ENCODE measurements around the gene LRRC3. TPM values are rescaled to one million over a fixed set of nuclear protein-coding genes. Genes with fewer than 3 reads are reported as not detected.

LRRC3 gene
- total and polyA plus RNA-seq, 2 experiments from 2014 or later: 4.1 to 9.5 TPM

DNA sequence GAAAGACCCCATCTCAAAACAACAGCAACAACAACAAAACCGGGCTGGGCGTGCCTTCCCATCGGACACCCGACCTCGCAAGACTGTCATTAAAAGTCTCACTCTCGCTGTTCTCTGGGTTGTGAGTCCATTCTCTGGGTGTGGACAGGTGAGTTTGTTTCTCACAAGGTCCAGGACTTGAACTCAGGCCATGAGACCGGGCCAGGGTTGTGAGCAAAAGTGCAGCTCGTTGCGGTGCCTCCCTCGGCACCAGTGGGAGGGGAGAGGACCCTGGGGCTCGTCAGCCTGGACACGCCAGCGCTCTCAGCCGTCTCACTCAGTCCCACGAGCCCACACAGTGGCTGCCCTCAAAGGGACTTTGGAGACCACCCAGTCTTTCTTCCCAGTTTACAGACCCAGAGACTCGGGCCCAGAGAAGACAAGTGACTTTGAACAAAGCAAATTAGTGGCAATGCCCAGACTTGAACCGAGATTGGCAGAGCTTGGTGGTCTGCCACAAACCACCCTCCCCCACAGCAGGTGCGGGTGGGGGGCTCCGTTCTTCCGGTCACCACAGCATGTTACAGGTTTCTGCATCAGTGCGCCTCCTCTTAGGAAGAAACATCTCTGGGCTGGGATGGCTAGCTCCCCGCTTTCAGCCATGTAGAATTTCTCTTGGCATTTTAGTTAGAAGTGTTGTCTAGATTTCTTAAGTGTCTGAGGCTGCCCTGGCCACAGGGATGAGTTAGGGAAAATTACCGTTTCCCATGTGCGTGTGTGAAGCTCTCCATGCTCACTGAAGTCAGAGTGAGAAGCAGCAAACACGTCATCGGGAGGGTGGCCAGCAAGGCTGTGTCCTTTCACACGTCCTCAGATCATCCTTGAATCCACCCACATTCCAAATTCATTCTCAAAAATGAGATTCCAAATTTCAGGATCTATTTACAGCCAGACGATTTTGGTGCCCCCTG lies 28.3 kb downstream of the LRRC3 start:
- Histone ChIP-seq H3K27ac (no peak overlapping the region), H3K4me3 (no peak overlapping the region), H3K9me3 (ENCODE audit: low read depth) (no peaks in the 10 kb centered on the region), H3K4me1 (ENCODE audit: low read depth) (peaks cover 20% of the 10 kb centered on the region), H3K36me3 (no peaks in the 10 kb centered on the region), H3K27me3 (no peaks in the 10 kb centered on the region)
- no peak for DNase-seq (ENCODE audit: low read depth in 1 of 2, low spot score in 1 of 2)
- TF ChIP-seq, protein P1, sequence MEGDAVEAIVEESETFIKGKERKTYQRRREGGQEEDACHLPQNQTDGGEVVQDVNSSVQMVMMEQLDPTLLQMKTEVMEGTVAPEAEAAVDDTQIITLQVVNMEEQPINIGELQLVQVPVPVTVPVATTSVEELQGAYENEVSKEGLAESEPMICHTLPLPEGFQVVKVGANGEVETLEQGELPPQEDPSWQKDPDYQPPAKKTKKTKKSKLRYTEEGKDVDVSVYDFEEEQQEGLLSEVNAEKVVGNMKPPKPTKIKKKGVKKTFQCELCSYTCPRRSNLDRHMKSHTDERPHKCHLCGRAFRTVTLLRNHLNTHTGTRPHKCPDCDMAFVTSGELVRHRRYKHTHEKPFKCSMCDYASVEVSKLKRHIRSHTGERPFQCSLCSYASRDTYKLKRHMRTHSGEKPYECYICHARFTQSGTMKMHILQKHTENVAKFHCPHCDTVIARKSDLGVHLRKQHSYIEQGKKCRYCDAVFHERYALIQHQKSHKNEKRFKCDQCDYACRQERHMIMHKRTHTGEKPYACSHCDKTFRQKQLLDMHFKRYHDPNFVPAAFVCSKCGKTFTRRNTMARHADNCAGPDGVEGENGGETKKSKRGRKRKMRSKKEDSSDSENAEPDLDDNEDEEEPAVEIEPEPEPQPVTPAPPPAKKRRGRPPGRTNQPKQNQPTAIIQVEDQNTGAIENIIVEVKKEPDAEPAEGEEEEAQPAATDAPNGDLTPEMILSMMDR (IDR thresholded peaks at IDR 0.05; ENCODE audit: low read depth, low read length): no peak

DNA sequence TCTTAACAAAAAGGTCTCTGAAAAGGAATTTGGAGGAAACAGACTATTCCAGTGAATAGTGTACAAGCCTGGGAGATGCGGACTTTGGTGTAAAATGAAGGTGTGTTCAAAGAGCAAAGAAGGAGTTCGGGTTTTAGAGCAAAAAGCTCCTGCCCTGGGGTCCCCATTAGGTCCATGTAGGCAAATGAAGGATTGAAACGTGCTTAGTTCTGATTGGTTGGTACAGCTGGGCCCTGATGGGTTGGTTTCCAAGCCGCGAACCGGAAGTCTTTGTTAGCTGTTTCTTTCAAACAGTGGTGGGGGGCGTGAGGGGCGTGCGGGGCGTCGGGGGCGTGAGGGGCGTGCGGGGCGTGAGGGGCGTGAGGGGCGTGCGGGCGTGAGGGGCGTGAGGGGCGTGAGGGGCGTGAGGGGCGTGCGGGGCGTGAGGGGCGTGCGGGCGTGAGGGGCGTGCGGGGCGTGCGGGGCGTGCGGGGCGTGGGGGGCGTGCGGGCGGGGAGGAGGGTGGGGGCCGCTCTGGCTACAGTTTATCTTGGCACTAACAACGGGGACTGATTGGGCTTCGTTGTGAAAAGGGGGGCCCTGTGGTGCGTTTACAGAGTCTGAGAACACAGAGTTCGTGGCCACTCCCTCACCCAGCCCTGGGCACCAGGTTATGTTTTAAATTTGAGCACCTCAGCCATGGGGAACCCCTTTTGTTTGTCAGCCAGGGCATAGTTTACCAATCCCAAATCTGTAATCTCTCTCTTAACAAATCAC lies 29.4 kb downstream of the LRRC3 start:
- peaks cover 20% of the 10 kb centered on the region for H3K4me1 ChIP-seq (ENCODE audit: low read depth)
- TF ChIP-seq, protein P1 (IDR thresholded peaks at IDR 0.05; ENCODE audit: low read depth, low read length): no peak
- no peak overlapping the region for H3K4me3 ChIP-seq
- no peak for DNase-seq (ENCODE audit: low read depth in 1 of 2, low spot score in 1 of 2)
- no peaks in the 10 kb centered on the region for H3K36me3 ChIP-seq
- no peaks in the 10 kb centered on the region for H3K27me3 ChIP-seq
- H3K9me3 ChIP-seq (ENCODE audit: low read depth): no peaks in the 10 kb centered on the region
- H3K27ac ChIP-seq: no peak overlapping the region

DNA sequence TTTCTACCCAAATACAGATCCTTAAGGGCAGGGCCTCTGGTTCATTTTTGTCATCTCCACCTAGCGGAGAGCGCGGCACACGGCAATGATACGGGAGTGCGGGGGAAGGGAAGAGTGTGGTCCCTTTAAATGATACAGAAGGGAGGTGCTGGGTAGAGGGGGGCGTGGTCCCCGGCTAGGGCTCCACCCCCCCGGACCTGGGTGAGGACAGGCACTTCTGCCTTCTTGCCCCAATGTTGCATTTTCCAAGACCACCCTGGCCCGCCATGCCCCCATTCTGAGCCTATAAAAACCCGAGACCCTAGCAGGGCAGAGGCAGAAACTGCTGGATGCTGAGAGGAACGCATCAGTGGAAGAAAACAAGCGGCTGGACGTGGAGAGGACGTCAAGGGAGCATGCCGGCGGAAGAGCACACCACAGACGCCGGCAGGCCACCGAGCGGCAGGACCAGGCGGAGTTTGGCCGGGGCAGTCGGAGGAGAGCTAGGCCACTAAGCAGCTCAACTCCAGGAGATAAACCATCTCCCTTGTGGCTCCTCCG lies 30.0 kb downstream of the LRRC3 start:
- TF ChIP-seq, protein P1 (IDR thresholded peaks at IDR 0.05; ENCODE audit: low read depth, low read length): no peak
- H3K4me3 ChIP-seq: peak overlapping the region; percentile 29
- no peaks in the 10 kb centered on the region for H3K36me3 ChIP-seq
- peaks cover 19% of the 10 kb centered on the region for H3K4me1 ChIP-seq (ENCODE audit: low read depth)
- peak overlapping the region; percentile 36 for H3K27ac ChIP-seq
- H3K9me3 ChIP-seq (ENCODE audit: low read depth): no peaks in the 10 kb centered on the region
- H3K27me3 ChIP-seq: no peaks in the 10 kb centered on the region
- DNase-seq (ENCODE audit: low read depth in 1 of 2, low spot score in 1 of 2): peak in 1 of 2 donors; percentile 74

DNA sequence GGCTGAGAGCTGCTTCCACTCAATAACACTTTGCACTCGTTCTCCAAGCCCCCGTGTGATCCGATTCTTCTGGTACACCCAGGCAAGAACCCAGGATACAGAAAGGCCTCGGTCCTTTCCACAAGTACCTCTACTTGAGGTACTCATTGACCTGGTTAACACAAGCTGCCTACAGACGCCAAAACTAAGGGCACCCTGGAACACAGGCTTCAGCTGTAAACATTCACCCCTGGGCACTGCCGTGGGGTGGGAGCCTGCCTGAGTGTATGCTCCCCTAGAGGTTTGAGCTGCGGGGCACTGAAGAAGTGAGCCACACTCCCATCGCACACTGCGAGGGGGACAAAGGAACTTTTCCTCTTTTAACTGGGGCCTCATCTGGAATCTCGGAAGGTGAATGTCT lies 30.5 kb downstream of the LRRC3 start:
- no peaks in the 10 kb centered on the region for H3K36me3 ChIP-seq
- no peak for DNase-seq (ENCODE audit: low read depth in 1 of 2, low spot score in 1 of 2)
- H3K4me3 ChIP-seq: peak overlapping the region; percentile 29
- peak overlapping the region; percentile 36 for H3K27ac ChIP-seq
- H3K9me3 ChIP-seq (ENCODE audit: low read depth): no peaks in the 10 kb centered on the region
- TF ChIP-seq, protein P1 (IDR thresholded peaks at IDR 0.05; ENCODE audit: low read depth, low read length): no peak
- H3K27me3 ChIP-seq: no peaks in the 10 kb centered on the region
- peaks cover 14% of the 10 kb centered on the region for H3K4me1 ChIP-seq (ENCODE audit: low read depth)

DNA sequence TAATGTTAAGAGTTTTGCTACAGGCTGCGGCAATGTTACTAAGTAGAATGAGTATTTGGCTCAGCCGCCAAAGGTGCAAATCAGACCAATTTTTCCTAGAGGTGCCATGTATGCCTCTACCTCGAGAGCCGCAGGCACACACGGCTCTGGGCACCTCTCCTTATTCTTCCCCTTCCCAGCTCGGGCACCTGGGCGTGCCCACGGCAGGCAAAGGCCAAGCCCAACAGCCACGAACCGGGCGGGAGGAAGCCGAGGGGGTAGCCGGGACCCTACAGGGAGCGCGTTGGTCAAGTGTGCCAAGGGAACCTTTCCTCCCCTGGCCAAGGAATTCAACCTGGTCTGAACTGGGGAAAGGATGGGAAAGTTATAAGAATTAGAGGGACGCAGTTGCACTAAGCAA lies 31.0 kb downstream of the LRRC3 start:
- no peaks in the 10 kb centered on the region for H3K36me3 ChIP-seq
- TF ChIP-seq, protein P1 (IDR thresholded peaks at IDR 0.05; ENCODE audit: low read depth, low read length): no peak

More for the DNA sequence above, 31.0 kb downstream of the LRRC3 start:
- H3K4me1 ChIP-seq (ENCODE audit: low read depth): peaks cover 11% of the 10 kb centered on the region
- peak overlapping the region; percentile 29 for H3K4me3 ChIP-seq
- no peak for DNase-seq (ENCODE audit: low read depth in 1 of 2, low spot score in 1 of 2)
- H3K27ac ChIP-seq: peak overlapping the region; percentile 36
- H3K27me3 ChIP-seq: no peaks in the 10 kb centered on the region
- no peaks in the 10 kb centered on the region for H3K9me3 ChIP-seq (ENCODE audit: low read depth)

Measured in cardiac muscle cell (in vitro differentiated cells and primary cell).